Cardiac septum (tissue), 1 donor: ENCODE data around the gene LACTB. TPM values are rescaled to one million over a fixed set of nuclear protein-coding genes. Genes with fewer than 3 reads are reported as not detected.

Experiments used
- DNase-seq: peaks from one replicate; pipeline ENCODE4 v3.0.0-alpha.2; 2020; ENCODE audit warnings: low spot score
- intact Hi-C: fragments of 100-400 bp; cut with DNase I; formaldehyde crosslinking; loops from one replicate; pipeline ENCODE4 v1.14.0; 2022
- long read RNA-seq: library from polyadenylated mRNA; unstranded; transcript quantifications from one replicate; pipeline ENCODE4 v2.0.0, GENCODE V29; 2021
- total RNA-seq: library from RNA; stranded (reverse); fragmentation: NEBNext Ultra II Directional; extraction: Animal tissue kit (Norgen Biotek cat#: 25700); gene quantifications from one replicate; pipeline ENCODE4 v1.2.1, GENCODE V29; 2021
- donor health status: DM: no; HTN: no; CAD: no.

Gene LACTB
- total RNA-seq: 22.3 TPM
- long read RNA-seq, transcript LACTB-201 (6 exons, 1,972 nt): major isoform, 39 of 53 reads
- long read RNA-seq, partial matches to known transcripts: 4 of 53 reads
- long read RNA-seq, other reads (novel, unspliced or antisense): 6 of 53 reads

GRCh38 chr15:63121382-63122001, at the start of gene LACTB:
Gene LACTB, plus strand, starts transcription at chr15:63121861. Its CDS starts 11 bp downstream, at chr15:63121872.
- DNase-seq: peak; percentile 94
- intact Hi-C loops: loop anchor here (5.0 kb wide), 1 partner anchor 156 kb away; the partner anchor contains the start of gene APH1B

DNA sequence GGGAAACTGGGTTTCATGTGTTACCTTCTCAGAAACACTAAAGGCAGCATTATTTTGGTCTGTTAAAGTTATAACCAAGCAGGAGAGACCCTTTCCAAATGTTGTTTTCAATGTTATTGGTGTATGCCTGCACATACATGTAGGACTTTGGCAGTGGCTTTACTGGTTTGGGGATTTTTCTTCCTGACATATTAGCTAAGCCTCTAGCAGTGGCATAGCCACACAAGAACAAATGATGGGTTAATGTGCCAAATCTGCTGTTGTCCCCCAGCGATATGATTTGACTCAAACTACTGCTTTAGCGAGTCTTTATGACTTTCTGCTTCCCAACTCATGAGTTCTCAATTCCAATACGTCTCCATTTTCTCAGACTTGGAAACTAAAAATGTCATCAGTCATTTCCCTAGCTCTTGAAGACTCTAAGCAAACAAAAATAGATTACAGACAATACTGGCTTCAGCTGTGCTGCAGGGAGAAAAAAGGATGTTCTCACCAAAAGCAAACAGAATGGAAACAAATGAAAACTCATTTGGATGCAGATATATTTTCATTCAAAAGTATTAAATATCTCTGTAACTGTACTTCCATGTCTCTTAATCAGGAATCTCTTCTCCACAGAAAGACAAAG, 49.5 kb upstream of the LACTB start:
- no peak for DNase-seq
- intact Hi-C loops: no loop called here

- no peak for DNase-seq
Measured at GRCh38 chr15:63072809-63073277, 48.8 kb upstream of the LACTB start.

DNA sequence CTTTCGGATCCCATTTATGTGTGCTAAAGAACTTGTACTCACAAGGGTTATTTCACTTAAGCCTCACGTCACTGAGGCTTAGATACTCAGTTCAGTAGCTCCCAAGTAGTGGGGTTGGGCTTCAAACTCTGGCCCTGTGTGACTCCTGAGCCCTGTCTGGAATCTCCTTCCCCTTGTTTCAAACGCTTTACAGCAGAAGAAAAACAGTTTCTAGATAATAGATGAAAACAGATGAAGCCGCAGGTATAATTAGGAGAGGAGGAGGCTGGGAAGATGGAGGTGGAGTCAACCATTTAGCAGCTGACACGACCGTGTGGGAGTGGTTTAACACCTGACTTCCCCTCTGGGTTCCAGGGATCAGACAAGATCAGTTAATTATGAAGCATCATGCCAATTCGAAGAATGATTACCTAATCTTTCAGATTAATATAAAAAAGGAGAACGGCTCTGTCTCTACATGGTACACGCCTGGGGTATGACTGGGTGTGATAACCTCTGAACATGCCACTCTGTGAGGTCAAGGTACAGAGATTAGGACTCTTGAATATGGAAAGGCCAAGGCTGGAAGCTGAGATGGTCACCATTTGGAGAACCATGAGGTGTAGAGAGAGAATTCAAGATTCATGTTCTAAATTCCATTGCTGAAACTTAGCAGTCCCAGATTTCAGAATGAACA, 48.0 kb upstream of the LACTB start:
- intact Hi-C loops: no loop called here
- DNase-seq: no peak

More at GRCh38 chr15:63072809-63073277, 48.8 kb upstream of the LACTB start:
- intact Hi-C loops: no loop called here

DNA sequence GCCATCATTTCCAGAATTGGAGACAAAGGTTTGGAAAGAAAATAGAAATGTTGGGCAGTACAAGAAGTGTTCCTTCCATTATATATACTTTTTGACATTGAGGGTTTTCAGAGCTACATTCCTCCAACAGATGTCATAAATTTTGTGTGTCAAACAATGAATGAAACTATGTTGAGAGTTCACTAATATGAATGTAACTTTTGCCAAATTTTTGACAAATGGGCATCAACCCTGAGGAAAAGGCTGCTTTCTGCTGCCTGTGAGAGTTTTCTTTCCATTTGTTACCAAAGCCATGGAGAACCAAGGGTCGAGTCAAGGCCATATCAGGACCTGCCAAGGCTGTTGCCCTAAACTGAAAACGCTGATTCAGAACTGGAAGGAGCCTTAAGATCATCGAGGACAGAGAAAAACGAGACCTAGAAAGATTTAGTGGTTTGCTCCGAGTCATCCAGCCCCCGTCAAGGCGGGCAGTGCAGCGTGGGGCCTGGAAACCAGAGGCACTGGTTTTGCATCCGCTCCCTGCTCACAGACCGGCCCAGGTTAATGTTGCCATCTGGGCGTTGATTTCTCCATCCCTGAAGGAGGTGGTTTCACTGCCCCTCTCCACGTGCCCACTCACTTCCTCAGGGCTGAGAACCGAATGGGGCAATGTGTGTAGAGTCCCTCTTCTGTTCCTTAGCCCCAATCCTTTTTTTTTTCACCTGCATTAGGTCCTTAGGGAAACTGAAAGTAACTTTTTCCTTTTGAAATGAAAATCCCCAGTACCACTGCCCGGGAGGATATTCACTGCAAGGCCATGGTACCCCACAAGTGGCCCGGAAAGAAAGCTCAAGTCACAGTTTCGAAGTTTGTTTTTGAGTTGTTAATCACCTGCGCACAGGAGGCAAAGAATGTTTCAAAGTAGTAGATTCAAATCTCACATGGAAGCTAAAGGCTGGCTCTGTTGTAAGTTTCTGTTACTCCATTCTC, 46.4 kb upstream of the LACTB start:
- no peak for DNase-seq
- intact Hi-C loops: no loop called here

GRCh38 chr15:63075984-63076713, 45.5 kb upstream of the LACTB start:
- intact Hi-C loops: no loop called here
- DNase-seq: no peak

DNA sequence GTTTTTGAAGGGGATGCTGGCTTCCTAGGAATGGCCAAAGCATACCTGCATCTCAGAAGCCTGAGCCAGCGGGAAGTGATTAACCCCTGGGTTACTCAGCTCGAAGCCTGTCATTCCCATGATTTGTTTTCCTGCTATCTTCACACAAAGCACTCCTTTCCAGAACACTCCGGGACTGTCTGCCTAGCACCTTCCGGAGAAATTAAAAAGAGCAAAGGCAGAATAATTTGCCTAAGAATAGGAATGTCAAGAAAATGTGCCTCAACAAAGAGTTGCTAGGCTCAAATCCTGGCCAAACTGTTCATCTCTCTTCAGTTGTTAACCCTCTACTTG, 45.0 kb upstream of the LACTB start:
- DNase-seq: no peak
- intact Hi-C loops: no loop called here

DNA sequence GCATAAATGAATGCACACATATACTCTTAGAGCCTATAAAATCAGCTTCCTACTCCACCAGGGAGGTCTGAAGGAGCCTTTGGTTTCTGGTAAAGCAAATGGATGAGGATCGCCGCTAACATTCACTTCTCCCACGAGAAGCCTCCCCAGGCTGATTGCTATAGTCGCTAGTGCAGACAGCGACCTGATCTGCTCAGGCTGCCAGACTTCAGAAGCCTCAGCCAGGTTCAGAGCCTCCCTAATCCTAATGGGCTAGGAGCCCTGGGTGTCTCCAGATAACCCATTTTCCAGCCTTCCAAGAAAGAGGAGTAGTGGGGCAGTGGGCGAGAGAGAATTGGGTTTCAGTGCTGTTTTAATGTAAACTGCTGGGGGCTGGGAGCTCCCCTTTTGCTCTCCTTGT, 43.7 kb upstream of the LACTB start:
- intact Hi-C loops: no loop called here
- DNase-seq: no peak

DNA sequence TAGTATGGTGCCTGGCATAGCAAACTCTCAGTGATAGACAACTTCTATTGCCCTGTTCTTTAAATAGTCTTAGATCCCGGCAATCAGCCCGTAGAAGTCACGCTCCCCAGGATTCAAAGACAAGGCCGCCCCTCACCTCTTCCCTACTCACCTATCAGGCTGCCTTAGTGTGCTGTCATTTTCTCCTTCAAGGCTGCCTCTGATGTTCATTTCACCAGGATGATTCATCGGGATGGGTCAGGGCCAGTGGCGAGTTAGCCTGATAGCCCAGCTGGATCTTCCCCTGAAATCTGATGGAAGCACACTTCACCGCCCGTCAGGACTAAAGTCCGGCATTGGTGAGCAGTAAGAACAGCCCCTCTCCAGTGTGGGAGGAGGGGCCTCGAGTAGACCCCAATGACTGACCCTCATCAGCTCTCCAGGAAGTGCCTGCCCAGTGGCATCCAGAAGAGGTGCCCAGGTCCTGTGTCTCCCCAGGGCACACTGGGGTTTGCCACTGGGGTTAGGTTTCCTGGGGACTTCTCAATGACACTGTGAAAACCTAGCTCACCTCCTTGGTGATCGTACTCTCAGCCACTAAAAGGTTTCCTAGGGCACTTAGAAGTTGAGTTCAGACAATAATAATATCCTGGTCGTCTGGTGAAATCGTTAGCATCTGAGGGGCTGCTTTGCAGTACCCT, 41.6 kb upstream of the LACTB start:
- intact Hi-C loops: no loop called here
- no peak for DNase-seq

DNA sequence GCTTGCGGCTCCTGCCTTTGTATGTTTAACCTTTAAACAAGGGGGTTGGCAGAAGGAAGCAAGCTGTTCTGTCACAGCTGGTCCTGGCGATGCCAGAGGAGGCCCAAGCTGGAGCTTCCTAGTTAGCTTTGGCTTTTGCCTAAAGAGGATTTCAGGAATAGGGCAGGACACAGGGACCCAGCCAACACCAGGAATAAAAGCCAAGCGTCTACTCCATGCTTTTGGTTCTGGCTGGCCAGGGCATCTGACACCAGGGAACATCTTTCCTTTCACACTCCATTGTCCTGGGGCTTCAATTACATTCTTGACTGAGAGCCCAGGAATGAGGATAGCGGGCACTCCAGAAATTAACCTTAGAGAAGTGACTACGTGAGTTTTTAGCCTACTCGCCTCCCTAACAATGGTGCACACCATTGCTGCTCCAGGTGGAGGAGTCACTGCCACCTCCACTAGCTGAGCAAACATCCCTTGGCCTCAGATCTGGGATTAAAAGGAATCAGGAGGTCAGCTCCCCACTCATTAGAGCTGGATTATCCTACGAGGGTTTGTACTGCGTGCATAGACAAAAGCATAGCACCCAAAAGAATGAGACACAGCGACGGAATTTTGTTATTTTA, 40.9 kb upstream of the LACTB start:
- DNase-seq: no peak
- intact Hi-C loops: no loop called here

DNA sequence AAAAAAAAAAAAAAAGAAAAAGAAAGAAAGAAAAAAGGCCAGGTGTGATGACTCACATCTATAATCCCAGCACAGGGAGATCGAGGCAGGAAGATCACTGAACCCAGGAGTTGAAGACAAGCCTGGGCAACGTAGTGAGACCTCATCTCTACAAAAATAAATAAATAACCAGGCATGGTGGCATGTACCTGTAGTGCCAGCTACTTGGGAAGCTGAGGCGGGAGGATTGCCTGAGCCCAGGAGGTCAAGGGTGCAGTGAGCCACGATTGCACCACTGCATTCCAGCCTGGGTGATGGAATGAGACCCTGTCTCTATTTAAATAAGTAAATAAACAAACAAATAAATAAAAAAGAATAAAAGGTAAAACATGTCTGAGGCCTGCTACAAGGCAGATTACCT, 39.3 kb upstream of the LACTB start:
- intact Hi-C loops: no loop called here
- no peak for DNase-seq

GRCh38 chr15:63083044-63083443, 38.6 kb upstream of the LACTB start:
- no peak for DNase-seq
- intact Hi-C loops: no loop called here

GRCh38 chr15:63083541-63083940, 38.1 kb upstream of the LACTB start:
- intact Hi-C loops: no loop called here
- no peak for DNase-seq

- intact Hi-C loops: no loop called here
- DNase-seq: no peak
Measured at GRCh38 chr15:63084806-63085205, 36.9 kb upstream of the LACTB start.

DNA sequence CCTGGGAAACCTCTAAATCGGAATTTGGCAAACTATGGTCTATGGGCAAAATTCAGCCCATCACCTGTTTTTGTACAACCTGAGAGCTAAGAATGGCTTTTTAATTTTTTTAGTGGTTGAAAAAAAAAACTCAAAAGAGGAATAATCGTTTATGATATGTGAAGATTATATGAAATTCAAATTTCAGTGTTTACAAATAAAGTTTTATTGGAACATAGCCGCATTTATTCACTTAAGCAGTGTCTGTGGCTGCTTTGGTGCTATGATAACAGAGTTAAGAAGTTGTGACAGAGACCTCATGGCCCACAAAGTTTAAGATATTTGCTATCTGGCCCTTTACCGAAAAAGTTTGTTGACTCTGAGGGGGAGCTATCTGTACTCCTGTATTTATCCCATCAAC, 36.4 kb upstream of the LACTB start:
- DNase-seq: no peak
- intact Hi-C loops: no loop called here

- intact Hi-C loops: no loop called here
- no peak for DNase-seq
Measured at GRCh38 chr15:63086271-63086670, 35.4 kb upstream of the LACTB start.

DNA sequence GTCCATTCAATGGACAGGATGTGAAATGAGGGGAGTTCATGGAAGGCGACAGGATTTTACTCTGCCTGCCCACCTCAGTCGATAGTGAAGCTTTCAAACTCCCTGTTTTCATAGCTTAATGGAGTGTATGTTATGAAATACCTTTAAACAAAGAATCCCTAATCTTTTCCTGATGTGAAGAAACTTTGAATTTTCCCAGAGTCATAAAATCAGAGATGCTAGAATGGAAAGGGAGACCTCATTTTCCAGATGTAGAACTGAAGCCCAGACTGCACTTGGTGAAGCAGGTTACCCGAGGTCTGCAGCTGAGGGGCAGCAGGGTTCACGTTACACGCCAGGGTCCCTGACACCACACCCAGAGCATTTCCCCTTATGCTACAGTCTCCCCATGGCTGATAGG, 34.7 kb upstream of the LACTB start:
- DNase-seq: no peak
- intact Hi-C loops: no loop called here
